Bone marrow (tissue), 2 donors: ENCODE measurements around the gene DMPK.

Source experiments
- DNase-seq, 2 donors: peaks; one replicate each; lab custom pipeline; 2025; lab: John Stamatoyannopoulos, UW

The DMPK gene, protein sequence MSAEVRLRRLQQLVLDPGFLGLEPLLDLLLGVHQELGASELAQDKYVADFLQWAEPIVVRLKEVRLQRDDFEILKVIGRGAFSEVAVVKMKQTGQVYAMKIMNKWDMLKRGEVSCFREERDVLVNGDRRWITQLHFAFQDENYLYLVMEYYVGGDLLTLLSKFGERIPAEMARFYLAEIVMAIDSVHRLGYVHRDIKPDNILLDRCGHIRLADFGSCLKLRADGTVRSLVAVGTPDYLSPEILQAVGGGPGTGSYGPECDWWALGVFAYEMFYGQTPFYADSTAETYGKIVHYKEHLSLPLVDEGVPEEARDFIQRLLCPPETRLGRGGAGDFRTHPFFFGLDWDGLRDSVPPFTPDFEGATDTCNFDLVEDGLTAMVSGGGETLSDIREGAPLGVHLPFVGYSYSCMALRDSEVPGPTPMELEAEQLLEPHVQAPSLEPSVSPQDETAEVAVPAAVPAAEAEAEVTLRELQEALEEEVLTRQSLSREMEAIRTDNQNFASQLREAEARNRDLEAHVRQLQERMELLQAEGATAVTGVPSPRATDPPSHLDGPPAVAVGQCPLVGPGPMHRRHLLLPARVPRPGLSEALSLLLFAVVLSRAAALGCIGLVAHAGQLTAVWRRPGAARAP

DNA sequence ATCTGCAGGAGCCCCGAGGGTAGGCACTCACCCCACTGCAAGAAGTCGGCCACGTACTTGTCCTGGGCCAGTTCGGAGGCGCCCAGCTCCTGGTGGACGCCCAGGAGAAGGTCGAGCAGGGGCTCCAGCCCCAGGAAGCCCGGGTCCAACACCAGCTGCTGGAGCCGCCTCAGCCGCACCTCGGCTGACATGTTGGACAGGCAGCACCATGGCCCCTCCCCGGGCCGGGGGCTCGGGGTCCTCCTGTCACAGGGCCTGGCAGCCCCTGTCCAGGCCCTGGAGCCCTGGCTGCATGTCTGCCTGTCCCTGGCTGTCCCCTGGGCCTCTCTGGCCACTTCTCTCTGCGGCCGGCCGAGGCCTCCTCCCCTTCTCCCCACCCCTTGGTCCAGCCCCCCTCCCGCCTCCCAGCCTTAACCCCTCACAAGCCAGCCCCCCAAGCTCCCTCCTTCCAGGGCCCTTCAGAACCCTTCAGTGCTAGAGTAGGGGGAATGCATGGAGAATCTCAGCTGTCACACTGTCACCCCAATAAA lies at the start of gene DMPK:
DMPK (minus strand) TSS at position 329 of the 530 bp plus-strand sequence; CDS start at position 191, 138 bp downstream.
- DNase-seq = no peak

DNA sequence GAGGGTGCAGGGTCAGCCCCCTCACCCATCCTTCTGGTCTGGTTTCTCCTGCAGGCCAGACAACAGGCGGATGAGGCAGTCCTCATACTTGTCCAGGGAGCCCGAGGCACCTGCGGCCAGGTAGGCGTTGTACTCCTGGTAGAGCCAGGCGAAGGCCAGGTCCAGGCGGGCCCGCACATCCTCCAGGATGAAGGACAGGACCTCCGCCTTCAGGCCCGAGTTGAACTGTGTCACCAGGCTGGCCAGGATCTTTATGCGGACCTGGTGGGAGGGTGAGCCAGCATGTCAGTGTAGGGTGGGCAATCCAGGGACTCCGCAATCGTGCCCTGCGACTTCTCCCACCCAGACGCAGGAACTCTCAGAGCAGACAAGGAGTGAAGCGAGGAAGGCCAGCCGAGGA lies 46.7 kb upstream of the DMPK start:
- no peak for DNase-seq

DNA sequence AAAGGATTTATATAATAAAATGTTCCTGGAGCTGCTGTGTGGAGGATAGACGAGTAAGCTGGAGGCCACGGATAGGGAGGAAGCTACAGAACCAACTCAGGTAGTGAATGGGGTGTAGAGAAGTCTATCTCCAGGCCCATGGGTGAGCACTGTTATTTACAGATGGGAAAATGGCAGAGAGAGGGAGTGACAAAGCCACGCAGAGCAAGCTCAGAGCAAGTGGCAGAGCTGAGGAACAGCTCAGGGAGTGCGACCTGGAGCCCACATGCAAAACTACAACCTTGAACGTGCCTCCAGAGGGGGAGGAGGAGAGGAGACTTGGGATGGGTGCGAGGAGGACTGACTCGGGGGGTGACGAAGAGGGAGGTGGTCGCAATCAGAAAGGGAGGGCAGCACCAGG lies 46.2 kb upstream of the DMPK start:
- DNase-seq = no peak

DNA sequence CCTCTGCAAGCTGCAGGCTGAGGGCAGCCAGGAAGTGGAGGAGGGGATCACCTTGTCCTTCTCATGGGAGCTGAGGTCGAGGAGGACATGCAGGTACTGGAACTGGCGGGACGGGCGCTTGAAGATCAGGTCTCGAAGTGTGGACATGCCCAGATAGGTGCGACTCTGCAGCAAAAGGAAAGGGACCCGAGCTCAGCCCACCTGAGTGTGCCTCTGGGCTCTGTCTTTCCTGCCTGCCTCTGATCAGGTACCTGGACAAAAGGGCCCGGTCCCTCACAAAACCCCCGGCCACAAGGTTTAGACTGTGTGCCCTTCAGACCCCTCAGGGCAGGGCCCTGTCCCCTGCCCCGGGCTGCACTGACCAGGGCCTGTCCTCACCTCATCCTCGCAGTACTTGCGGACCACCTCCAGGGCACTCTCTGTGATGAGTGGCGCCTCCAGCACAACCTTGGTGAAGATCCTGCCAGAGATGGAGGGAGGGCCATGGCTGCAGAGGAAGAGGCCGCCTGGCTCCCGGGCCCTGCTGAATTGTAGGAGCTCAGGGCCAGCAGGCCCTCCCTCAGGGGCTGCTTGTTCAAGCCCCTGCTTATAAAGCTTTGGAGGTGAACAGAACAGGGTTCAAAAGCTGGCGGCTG lies 45.3 kb upstream of the DMPK start:
- no peak for DNase-seq

DNA sequence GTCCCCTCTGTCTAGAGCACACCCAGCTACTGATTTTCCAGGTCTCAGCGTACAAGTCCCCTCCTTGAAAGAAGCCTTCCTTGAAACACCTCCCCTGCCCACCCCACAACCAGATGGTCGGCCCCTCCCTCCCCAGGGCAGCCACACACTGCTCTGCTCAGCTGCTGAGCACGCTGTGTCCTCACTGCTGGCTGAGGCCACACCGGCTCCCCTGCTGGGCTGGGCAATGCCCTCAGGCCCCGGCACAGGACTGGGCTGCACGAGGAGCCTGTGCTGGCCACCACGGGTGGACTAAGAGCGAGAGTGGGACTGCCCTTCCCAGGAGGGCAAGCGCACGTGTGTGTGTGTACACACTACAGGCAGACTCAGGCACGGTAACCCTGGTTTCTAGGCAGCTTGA lies 44.6 kb upstream of the DMPK start:
- no peak for DNase-seq

DNA sequence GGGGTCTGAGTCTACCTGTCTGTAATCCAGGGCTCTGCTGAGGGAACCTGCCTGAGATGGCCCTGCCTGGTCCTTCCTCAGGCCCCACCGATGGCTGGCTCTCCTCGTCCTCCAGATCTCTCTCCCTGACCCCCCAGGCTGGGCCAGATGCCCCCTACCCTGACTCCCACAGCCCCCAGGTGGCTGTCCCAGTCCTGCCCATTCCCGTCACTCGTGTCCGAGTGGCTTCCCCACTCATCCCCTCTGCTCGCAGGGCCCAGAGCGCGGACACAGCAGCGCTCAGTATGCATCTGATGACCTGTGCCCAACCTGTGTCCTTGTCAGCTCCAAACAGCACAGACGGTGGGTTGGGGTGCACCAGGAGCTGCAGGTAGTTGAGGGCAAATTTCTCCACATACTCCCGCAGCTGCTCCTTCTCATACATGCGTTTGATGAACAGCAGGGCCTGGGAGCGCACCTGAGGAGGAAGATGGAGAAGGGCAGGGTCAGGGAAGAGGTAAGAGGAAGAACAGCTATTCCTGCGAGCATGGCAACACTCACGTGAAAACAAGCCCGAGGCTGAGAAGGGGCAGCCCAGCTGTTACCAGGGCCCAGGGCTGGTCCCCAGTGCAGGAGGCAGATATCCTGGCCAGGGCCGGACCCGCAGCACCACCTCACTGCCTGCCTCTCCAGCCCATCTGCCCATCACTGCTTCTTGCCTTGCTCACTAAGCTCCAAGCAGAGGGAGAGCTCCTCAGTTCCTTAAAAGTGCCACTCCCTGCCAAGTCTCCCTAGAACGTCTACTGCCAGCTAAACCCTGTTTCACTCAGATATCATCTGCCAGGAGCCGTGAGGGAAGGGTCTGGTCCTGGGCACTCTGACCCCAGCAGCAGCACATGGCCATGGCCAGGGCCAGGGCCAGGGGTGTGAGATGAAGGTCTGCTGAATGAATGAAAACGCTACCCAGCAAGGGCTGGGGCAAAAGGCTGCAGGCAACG lies 43.9 kb upstream of the DMPK start:
- no peak for DNase-seq

DNA sequence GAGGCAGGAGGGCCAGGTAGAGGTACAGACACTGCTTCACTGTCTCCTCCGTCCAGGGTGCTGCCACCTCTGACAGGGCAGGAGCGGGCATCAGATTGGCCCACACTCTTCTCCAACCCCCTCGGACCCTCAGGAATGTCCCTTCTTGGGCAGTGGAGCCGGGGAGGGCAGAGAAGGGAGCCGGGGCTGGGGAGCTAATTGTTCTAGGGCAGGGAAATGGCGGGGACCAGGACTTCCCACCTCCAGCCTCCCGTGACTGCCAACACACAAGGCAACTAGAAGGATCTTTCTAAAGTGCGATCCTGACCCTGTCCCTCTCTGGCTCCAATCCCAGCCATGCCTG lies 42.9 kb upstream of the DMPK start:
- no peak for DNase-seq

DNA sequence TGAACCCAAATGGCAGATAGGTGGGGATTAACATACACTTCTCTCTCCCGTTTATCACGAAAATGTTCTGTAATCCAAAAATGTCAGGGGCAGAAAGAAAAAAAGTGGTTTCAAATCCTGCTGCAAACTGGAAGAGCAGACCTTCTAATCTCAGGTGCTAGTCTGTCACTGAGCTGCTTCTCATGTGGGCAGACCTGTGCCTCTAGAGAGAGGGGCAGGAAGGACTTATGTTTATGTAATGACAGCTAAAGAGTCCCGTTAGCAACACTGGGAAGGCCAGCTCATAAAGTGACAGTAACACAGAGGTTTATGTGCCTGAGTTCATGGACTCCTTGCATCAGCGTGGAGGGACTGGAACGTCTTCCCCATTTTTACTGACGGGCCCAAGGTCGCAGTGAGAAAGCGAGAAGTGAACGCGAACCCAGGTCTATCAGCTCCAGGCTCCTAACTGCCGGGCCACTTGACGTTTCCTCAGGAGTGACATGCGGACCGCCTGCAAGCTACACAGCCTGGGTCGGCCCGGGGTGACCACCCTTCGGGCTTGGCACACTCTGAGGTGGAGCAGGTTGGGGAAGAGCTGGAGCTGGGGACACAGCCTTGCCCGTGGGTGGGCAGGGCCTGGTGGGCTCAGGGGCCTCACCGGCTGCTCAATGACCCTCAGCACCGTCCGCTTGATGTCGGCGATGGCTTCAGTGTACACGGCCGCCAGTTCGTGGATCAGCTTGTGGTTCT lies 42.4 kb upstream of the DMPK start:
- no peak for DNase-seq

DNA sequence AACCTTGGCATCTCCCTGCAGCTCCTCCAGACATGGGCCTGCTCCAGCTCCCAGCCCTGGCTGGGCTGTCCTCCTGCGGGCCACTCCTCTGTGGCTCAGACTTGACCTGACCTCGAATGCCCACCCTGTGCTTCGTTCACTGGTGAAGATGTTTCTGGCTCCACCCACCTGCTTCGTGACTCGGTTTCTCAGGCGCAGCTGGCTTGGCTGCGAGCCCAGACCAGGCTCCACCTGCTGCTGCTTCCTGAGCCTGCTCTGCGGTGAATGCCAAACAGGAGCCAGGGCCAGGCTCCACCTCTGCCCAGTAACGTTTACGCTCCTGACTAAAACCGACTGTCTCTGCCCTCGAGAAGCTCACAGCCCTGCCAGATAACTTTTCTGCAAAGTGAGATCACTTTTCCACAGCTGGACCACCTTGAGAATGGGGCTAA lies 41.8 kb upstream of the DMPK start:
- no peak for DNase-seq

DNA sequence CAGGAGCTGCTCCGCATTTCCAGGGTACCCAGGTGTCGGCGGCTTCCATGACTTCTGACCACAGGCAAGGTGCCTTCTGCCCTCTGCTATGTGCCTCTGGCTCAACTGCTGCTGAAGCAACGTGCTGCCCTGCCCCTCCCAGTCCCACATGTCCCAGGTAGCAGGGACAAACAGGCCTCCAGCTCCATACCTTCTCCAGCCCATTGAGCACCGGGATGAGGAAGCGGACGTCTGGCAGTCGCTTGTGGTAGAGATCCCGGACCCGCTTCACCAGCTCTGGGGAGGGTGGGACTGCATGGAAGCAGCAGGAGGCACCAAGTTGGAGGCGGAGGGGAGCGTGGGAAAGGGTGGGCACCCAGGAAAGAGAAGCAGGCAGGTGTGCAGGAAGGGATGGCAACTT lies 40.9 kb upstream of the DMPK start:
- no peak for DNase-seq

DNA sequence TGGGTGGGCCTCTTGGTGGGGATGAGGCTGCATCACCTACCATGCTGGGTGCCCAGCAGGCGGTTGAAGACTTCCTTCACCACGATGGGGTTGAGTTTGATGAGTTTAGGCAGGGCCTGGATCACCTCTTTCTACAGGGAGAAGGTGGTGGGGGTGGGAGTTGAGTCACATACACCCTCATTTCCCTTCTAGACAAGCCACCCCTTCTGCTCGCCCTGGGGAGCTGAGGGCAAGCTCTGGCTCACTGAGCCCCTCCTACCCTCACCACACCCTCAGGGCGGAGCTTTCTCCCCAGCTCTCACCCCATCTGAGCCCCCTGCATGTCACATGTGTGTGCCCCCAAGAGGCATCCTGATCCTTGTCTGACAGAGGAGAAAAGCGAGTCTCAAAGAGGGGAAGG lies 40.4 kb upstream of the DMPK start:
- no peak for DNase-seq

DNA sequence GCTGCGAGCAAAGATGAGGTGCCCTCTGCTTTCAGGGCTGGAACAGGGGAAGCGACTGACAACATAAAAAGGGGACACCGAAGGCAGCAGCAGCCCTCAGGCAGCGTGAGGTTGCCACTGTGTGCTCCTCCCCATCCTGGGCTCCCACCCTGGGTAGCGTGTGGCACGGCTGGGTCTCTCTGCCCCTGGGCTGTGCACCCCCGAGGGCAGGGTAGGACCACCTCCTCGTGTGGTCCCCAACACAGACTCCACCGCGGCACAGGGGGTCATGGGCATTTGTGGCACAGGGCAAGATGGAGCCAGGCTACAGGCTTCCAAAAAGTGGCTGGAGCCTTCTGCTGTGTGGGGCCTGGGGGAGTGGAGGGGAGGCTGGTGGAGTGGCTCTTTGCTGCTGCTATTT lies 39.3 kb upstream of the DMPK start:
- DNase-seq = no peak

DNA sequence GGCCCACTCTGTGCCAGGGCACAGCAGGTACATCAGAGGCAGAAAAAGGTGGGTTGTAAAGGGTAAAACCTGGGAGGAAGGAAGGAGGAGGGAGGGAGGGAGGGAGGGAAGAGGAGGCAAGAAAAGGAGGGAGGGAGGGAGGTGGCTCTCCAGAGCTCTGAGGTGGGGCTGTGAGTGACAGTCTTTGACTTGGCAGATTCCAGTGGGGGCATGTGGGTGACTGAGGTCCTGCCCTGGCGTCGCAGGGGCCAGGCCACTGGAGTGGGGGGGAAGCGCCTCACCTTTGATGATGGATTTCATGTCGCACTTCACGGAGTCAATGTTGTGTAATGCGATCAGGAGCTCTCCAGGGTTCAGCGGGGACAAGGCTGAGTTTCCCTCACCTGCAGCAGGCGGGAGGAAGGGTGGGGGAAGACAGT lies 38.8 kb upstream of the DMPK start:
- DNase-seq = no peak

DNA sequence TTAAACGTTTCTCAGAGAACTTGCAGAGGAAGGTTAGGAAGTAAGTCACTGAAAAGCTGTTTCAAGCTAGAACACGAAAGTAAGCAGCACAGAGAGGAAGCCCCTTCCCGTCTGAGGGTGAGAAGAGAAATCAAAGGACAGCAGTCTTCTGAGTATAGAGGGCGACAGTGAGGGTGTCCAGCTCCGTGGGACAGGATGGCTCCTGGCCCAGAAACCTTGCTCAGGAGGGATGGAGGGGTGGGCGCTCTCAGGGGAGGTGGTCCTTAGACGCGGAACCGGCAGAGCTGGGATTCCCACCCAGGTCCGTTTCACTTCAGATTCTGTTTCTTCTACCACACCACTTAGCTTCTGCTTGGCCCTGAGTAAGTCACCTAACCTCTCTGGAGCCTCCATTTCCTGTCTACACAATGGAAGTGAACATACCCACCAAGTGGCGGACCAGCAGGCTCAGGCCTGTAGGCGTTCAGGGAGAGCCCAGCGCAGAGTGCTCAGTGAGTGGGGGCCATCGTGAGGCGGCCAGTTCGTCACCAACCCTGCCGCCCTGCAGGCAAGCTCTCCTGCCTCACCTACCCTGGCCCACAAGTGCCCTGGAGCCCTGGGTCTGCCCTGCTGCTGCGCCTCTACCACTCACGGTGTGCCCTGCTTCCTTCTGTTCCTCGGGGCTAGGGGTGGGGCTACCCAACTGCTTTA lies 38.3 kb upstream of the DMPK start:
- no peak for DNase-seq

DNA sequence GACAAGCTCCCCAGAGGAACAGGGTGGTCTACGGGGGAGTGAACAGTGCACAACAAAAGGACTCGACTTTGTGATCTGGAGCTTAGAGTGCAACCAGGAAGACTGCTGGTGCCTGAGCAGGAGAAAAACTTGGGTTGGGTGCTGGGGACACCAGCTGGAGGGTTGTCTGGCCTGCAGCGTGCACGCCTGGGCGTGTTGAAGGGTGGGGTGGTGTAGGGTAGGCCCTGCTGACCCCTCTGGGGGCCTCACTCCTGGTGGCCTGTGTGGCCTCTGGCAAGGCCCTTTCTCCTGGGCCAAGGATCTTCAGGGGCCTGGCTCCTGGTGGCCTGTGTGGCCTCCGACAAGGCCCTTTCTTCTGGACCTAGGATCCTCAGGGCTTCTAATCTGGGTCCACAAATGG lies 37.5 kb upstream of the DMPK start:
- no peak for DNase-seq

DNA sequence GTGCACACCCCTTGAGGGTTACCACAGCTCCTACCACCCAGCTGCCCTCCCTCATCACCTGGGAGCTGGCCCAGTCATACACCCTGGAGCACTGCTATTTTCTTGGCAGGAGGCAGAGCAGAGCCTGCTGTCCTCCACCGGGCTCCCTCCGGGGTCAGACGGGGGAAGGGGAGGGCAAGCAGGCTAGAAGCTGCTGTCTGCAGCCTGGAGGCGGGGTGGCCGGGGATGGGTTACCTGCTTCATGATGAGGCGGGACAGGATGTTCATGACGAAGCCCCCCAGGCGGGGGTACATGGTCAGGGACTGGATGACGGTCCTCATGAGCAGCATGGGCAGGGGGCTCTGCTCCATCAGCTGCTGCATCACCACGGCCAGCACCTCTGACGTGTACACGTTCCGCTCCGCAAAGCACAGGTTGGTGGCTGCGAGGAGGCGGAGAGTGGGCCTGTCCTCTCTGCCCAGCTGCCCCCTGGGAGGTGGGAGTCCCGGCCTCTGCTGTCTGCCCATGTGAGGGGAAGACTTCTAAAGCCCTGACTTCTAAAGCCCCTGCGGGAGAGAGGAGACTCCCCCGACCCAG lies 35.5 kb upstream of the DMPK start:
- no peak for DNase-seq

DNA sequence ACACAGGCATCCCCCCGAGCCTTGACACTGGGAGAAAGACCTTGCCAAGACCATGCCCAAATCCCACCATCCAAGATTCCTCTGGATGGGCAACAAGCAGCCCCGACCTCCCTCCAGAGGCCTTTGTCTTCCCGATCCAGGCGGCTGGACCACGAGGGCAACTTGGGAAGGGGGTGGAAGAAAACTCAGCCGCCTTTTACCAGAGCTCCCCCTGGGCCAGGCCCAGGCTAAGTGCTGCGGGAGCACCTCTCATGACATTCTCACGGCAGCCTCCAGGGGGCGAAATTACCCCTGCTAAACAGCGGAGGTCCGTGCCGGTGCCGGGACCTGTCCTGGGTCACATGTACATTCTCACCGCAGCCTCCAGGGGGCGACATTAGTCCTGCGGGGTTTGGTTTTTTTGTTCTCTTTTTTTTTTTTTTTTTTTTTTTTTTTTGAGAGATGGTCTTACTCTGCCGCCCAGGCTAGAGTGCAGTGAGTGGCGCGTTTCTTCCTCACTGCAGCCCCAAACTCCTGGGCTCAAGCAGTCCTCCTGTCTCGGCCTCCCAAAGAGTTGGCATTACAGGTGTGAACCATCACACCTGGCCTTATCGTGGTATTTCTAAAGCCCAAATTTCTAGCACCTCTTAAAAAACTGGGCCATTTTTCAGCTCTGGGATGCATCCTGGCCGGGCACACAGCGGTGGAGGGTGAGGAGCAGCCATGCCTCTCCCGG lies 34.9 kb upstream of the DMPK start:
- peak; percentile 83 to 91 for DNase-seq

DNA sequence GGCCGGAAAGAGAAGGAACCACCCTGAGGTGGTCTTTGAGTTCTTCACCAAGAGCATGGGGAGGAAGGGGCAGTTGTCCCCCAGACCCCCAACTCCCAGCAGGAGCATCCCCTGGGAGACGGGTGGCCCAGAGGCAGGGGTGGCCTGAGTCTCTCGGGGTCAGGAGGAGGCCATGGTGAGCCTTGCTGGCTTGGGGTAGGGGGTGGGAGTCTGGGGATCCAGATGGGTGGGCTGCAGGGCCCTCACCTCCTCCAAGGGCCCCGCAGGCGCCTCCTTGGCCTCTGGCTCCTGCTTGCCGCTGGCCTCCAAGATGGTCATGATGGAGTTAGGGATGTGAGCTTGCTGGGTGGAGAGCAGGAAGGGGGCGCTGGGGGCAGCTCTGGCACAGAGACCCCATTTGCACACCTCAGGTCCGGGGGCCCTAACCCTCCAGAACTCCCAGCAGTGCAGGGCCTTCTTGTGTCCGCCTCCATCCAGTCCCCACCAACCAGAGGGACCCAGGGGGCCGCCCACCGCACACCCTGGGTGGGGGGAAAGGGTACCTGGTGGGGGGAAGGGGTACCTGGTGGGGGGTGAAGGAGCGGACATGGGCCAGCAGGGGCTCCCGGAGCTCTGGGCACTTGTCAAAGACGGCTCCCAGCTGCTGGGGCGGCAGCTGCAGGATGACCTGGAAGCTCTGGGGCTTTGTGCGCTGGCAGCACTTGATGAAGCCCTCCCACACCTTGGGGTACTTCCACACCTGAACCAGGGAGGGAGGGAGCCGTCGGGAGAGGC lies 34.1 kb upstream of the DMPK start:
- DNase-seq = no peak
